K562 (cell line): ENCODE data around the gene TRPM6. TPM values are rescaled to one million over a fixed set of nuclear protein-coding genes. Genes with fewer than 3 reads are reported as not detected.

ENCODE experiments used
- ATAC-seq: fragments of 200-7000 bp; cut with Tn5 transposase; 3 replicates; pipeline ENCODE4 v1.9.1; 2020; ENCODE audit warnings: moderate library complexity
- BruUV-seq: library from RNA; stranded (reverse); fragments of 400-500 nt; replicated peaks from 2 replicates; lab custom pipeline; 2021; lab: Mats Ljungman, UMichigan
- CTCF ChIA-PET: fragments of 300-600 bp; formaldehyde crosslinking; extraction: SDS; loops from one replicate; lab custom pipeline; 2021; ENCODE audit warnings: low intra/inter-chr PET ratio; lab: Yijun Ruan, JAX
- POLR2A ChIA-PET: fragments of 300-600, 350-650 bp; sonication (Branson Sonifier 250); formaldehyde crosslinking; extraction: SDS; loops from one replicate; lab custom pipeline; 2021; ENCODE audit warnings: antibody characterized with exemption, inconsistent platforms; lab: Yijun Ruan, JAX
- DNase-seq, 4 experiments: peaks; one replicate each; pipeline versions ENCODE4 v3.0.0 to v3.0.0-alpha.2; 2011 to 2018; ENCODE audit warnings: low spot score in 3 of 4, mixed read lengths in 3 of 4; ENCODE audit errors: extremely low read depth in 1 of 4
- FAIRE-seq: peaks from 2 replicates; lab custom pipeline; 2011; peaks lifted over from hg19 to GRCh38; lab: Jason Lieb, UNC
- H2AFZ ChIP-seq: 2 replicates; pipeline ENCODE4 v1.6.0; 2011; ENCODE audit warnings: low read depth, low read length, control low read depth, inconsistent platforms
- H3K27ac ChIP-seq: fragments of 200-600 bp; 3 replicates; pipeline ENCODE4 v1.8.0; 2011; ENCODE audit warnings: low read depth, mild to moderate bottlenecking, control low read depth, inconsistent platforms, low read length, moderate library complexity, mixed read lengths; ENCODE audit errors: extremely low read depth
- H3K27me3 ChIP-seq, 2 experiments: fragments of 300-600 bp in 1 of 2; 2 replicates in 1 of 2; 3 replicates in 1 of 2; pipeline versions ENCODE4 v1.6.0 to v1.8.0; 2011; ENCODE audit warnings: inconsistent platforms in 2 of 2, low read length in 2 of 2, mild to moderate bottlenecking in 1 of 2, mixed read lengths in 1 of 2, moderate library complexity in 1 of 2; ENCODE audit not compliant: control insufficient read depth in 2 of 2, insufficient read depth in 2 of 2
- H3K36me3 ChIP-seq: fragments of 300-600 bp; 3 replicates; pipeline ENCODE4 v1.8.0; 2011; ENCODE audit warnings: mild to moderate bottlenecking, low read length, inconsistent platforms; ENCODE audit not compliant: control insufficient read depth, insufficient read depth
- H3K4me1 ChIP-seq, 2 experiments: fragments of 200-600 bp in 1 of 2; replicated peaks in 1 of 2; 2 replicates in 1 of 2; 3 replicates in 1 of 2; pipeline versions ENCODE4 v1.5.1 to v1.8.0; 2011; ENCODE audit warnings: inconsistent platforms in 2 of 2, low read length in 2 of 2, mild to moderate bottlenecking in 1 of 2, mixed read lengths in 1 of 2, moderate library complexity in 1 of 2; ENCODE audit not compliant: control insufficient read depth in 2 of 2, insufficient read depth in 2 of 2
- H3K4me2 ChIP-seq: 2 replicates; pipeline ENCODE4 v1.6.1; 2011; ENCODE audit warnings: low read length, control low read depth, inconsistent platforms, mixed read lengths; ENCODE audit not compliant: insufficient read depth
- H3K4me3 ChIP-seq: fragments of 200-600 bp; sonication (generic), shearing (Covaris generic); 2 replicates; pipeline ENCODE4 v1.5.1; 2016; ENCODE audit warnings: control low read depth, inconsistent platforms
- H3K79me2 ChIP-seq: fragments of 200-600 bp; 3 replicates; pipeline ENCODE4 v1.8.0; 2011; ENCODE audit warnings: low read length, inconsistent platforms; ENCODE audit not compliant: control insufficient read depth, insufficient read depth
- H3K9ac ChIP-seq, 2 experiments: 2 replicates each; pipeline versions ENCODE4 v1.6.0 to v1.6.1; 2011; ENCODE audit warnings: low read depth in 2 of 2, low read length in 2 of 2, control low read depth in 1 of 2, inconsistent platforms in 1 of 2, mild to moderate bottlenecking in 1 of 2, mixed read lengths in 1 of 2; ENCODE audit not compliant: insufficient read depth in 1 of 2
- H3K9me1 ChIP-seq: one replicate; pipeline ENCODE4 v1.6.0; 2011; ENCODE audit warnings: inconsistent platforms, mild to moderate bottlenecking, low read length, moderate library complexity; ENCODE audit not compliant: control insufficient read depth, insufficient read depth
- H3K9me3 ChIP-seq: replicated peaks from 2 replicates; pipeline ENCODE4 v1.5.1; 2011; ENCODE audit warnings: low read depth, low read length, inconsistent platforms; ENCODE audit not compliant: control insufficient read depth, insufficient read depth
- H4K20me1 ChIP-seq: replicated peaks from 2 replicates; pipeline ENCODE4 v1.6.1; 2011; ENCODE audit warnings: low read length, inconsistent platforms, mixed read lengths; ENCODE audit not compliant: control insufficient read depth, insufficient read depth
- CC2D1A ChIP-seq: fragments of 450-650 bp; IDR thresholded peaks from 2 replicates; pipeline ENCODE4 v1.6.1; 2017; ENCODE audit warnings: mild to moderate bottlenecking
- FOXP4 ChIP-seq: sonication (generic); formaldehyde crosslinking; IDR thresholded peaks from 2 replicates; pipeline ENCODE4 v1.8.0; 2022; ENCODE audit warnings: mild to moderate bottlenecking, missing genetic modification reagents, borderline replicate concordance
- NFIC ChIP-seq: fragments of 450-650 bp; IDR thresholded peaks from 2 replicates; pipeline ENCODE4 v1.6.1; 2017; ENCODE audit warnings: mild to moderate bottlenecking, inconsistent platforms
- NONO ChIP-seq, 2 experiments: fragments of 200-400 bp in 1 of 2; fragments of 450-650 bp in 1 of 2; formaldehyde crosslinking in 1 of 2; IDR thresholded peaks; 2 replicates each; pipeline ENCODE4 v1.6.1; 2017; ENCODE audit warnings: low read depth in 2 of 2, mild to moderate bottlenecking in 2 of 2, moderate library complexity in 2 of 2, low read length in 1 of 2
- SPI1 ChIP-seq: IDR thresholded peaks from 2 replicates; pipeline ENCODE4 v1.6.1; 2011; ENCODE audit warnings: low read depth, low read length, control low read depth, borderline replicate concordance
- USF2 ChIP-seq: sonication (generic); formaldehyde crosslinking; IDR thresholded peaks from 2 replicates; pipeline ENCODE4 v1.5.0; 2020; ENCODE audit warnings: missing genetic modification reagents
- ZBTB7A ChIP-seq: IDR thresholded peaks from 2 replicates; pipeline ENCODE4 v1.6.1; 2011; ENCODE audit warnings: low read depth, mild to moderate bottlenecking, low read length, moderate library complexity, borderline replicate concordance; ENCODE audit not compliant: control insufficient read depth
- ZKSCAN8 ChIP-seq: fragments of 200-800 bp; sonication (Bioruptor generic); IDR thresholded peaks from 2 replicates; pipeline ENCODE4 v1.6.1; 2016; ENCODE audit warnings: missing genetic modification characterization, missing compliant biosample characterization
- ZNF280A ChIP-seq: fragments of 450-650 bp; IDR thresholded peaks from 2 replicates; pipeline ENCODE4 v1.6.1; 2018; ENCODE audit warnings: mild to moderate bottlenecking, low read depth; ENCODE audit not compliant: partially characterized antibody
- WGBS: fragments of 100-300 bp; shearing (Covaris generic); methylation state at CpG from one replicate; pipeline ENCODE4 v1.1.6; 2016; ENCODE audit warnings: low coverage, mixed read lengths; ENCODE audit not compliant: insufficient coverage; ENCODE audit errors: missing lambda C conversion rate; 5-methylcytosine and 5-hydroxymethylcytosine counted together
- in situ Hi-C: fragments of 300-500 bp; cut with MboI; formaldehyde crosslinking; loops from 4 replicates; pipeline ENCODE4 v1.15.0; 2018; ENCODE audit warnings: inconsistent platforms, mixed read lengths
- intact Hi-C: fragments of 100-400 bp; cut with micrococcal nuclease; formaldehyde crosslinking; loops from 2 replicates; pipeline ENCODE4 v1.14.2; 2022
- polyA plus RNA-seq, 8 experiments: library from polyadenylated mRNA; depleted of rRNA in 4 of 8; stranded (reverse) in 5 of 8; unstranded in 3 of 8; fragments of >200 nt; fragmentation: Nextera tagmentation in 2 of 8; fragmentation: Illumina TruSeq in 1 of 8; extraction: Ambion mirVana in 2 of 8; extraction: Trizol in 1 of 8; gene quantifications; 2 replicates each; pipeline versions ENCODE4 v1.2.1 to v1.2.3, GENCODE V29; 2011 to 2014; ENCODE audit warnings: inconsistent platforms in 1 of 8, missing spikeins in 1 of 8
- total RNA-seq, 7 experiments: library from RNA; depleted of rRNA in 6 of 7; stranded (reverse); fragments of >200 nt in 6 of 7; fragmentation: Illumina TruSeq in 2 of 7; extraction: Trizol in 2 of 7; gene quantifications; 2 replicates each; pipeline versions ENCODE4 v1.2.1 to v1.2.3, GENCODE V29; 2011 to 2021; ENCODE audit warnings: low replicate concordance in 1 of 7

The TRPM6 gene
- total and polyA plus RNA-seq, 9 of the 15 experiments (the other 6 are each of a cell fraction or from before 2014, with no cell fraction given) = 0.03 to 0.16 (median 0.09) TPM

- TF ChIP-seq NFIC (peak; percentile 19; the same call in 1 of the 2 replicates), ZBTB7A (peak; percentile 97), USF2 (CRISPR knock-in tag) (peak; percentile 42; the same call in 1 of the 2 replicates)
Observed at GRCh38 chr9:74770508-74771261, 117.0 kb downstream of the TRPM6 start (continued).

GRCh38 chr9:74765481-74765971 lies 122.2 kb downstream of the TRPM6 start:
- no peak overlapping the region for H3K4me2 ChIP-seq
- intact Hi-C loops (no loop called here), in situ Hi-C loops (no loop called here)
- no peak overlapping the region for H3K27ac ChIP-seq
- H3K4me1 ChIP-seq = no peaks in the 10 kb centered on the region
- H3K4me3 ChIP-seq = no peak overlapping the region
- BruUV-seq = no TSS peak
- DNase-seq (no peak), FAIRE-seq (no peak), ATAC-seq (no peak)
- TF ChIP-seq ZNF280A = no peak
- no peak for TF ChIP-seq FOXP4 (CRISPR knock-in tag)
- no peak for TF ChIP-seq NONO (IDR thresholded peaks at IDR 0.05; ENCODE audit: low read depth in 2 of 2, low read length in 1 of 2)
- peak; percentile 71; the same call in 1 of the 2 replicates for TF ChIP-seq SPI1
- no peak for TF ChIP-seq CC2D1A
- TF ChIP-seq ZKSCAN8 (CRISPR knock-in tag) = no peak
- no peaks in the 10 kb centered on the region for H3K9me1 ChIP-seq
- H4K20me1 ChIP-seq = no peaks in the 10 kb centered on the region
- no peak overlapping the region for H3K9ac ChIP-seq
- POLR2A ChIA-PET = no interaction called here
- 3% methylated on average over 3 of the region's 3 CpGs for WGBS
- no peaks in the 10 kb centered on the region for H3K9me3 ChIP-seq
- H3K27me3 ChIP-seq = 0 out of 5 replicates have a peak, but pooled peaks cover 0 to 3% of the 10 kb centered on the region in 2 experiments
- CTCF ChIA-PET = no interaction called here
- H3K79me2 ChIP-seq = no peaks in the 10 kb centered on the region
- no peak overlapping the region for H2AFZ ChIP-seq
- H3K36me3 ChIP-seq = no peaks in the 10 kb centered on the region
